HG03045 (cell line): ENCODE data around the gene DIPK1B.

Source experiments
- ATAC-seq: cut with Tn5 transposase; IDR thresholded peaks from one replicate; pipeline ENCODE4 v1.9.1; 2021; ENCODE audit warnings: mild to moderate bottlenecking, moderate library complexity; ENCODE audit not compliant: unreplicated experiment

DIPK1B gene

GRCh38 chr9:136733611-136734010 is 21.2 kb downstream of the DIPK1B start:
- ATAC-seq: no peak

GRCh38 chr9:136734837-136735496 is 22.6 kb downstream of the DIPK1B start:
- no peak for ATAC-seq

- no peak for ATAC-seq
Measured at GRCh38 chr9:136735812-136736480, 23.6 kb downstream of the DIPK1B start.

GRCh38 chr9:136738960-136739359 is 26.6 kb downstream of the DIPK1B start:
- no peak for ATAC-seq

- ATAC-seq: no peak
Measured at GRCh38 chr9:136739509-136739908, 27.1 kb downstream of the DIPK1B start.

GRCh38 chr9:136740069-136740468 is 27.7 kb downstream of the DIPK1B start:
- ATAC-seq: no peak

GRCh38 chr9:136740491-136740890 is 28.1 kb downstream of the DIPK1B start:
- no peak for ATAC-seq

GRCh38 chr9:136740971-136741882 is 28.9 kb downstream of the DIPK1B start:
- ATAC-seq: no peak

- no peak for ATAC-seq
Measured at GRCh38 chr9:136741883-136742571, 29.7 kb downstream of the DIPK1B start.

GRCh38 chr9:136742591-136743391 is 30.4 kb downstream of the DIPK1B start, which contains the start of gene LCN10:
Gene LCN10, minus strand, starts transcription at chr9:136742940. Its CDS starts 37 bp downstream, at chr9:136742903.
- no peak for ATAC-seq

- no peak for ATAC-seq
Measured at GRCh38 chr9:136743639-136744211, 31.4 kb downstream of the DIPK1B start.

GRCh38 chr9:136744773-136745172 is 32.4 kb downstream of the DIPK1B start:
- no peak for ATAC-seq

- ATAC-seq: no peak
Measured at GRCh38 chr9:136745389-136746154, 33.2 kb downstream of the DIPK1B start.

GRCh38 chr9:136746155-136746490 is 33.8 kb downstream of the DIPK1B start:
- ATAC-seq: no peak

GRCh38 chr9:136746621-136747020 is 34.2 kb downstream of the DIPK1B start:
- ATAC-seq: no peak

GRCh38 chr9:136747161-136748060 is 35.0 kb downstream of the DIPK1B start:
- no peak for ATAC-seq

- no peak for ATAC-seq
Measured at GRCh38 chr9:136748201-136748600, 35.8 kb downstream of the DIPK1B start, which contains the start of gene LCN6. Gene LCN6, minus strand, starts transcription at chr9:136748525. Its CDS starts 42 bp downstream, at chr9:136748483.
